ENCODE measurements around the gene SPRR4.
"Not testable (repeated sequence)": the region's sequence is repeated elsewhere in the genome, so short reads cannot be mapped to it uniquely, and the experiment has no call there.

Gene SPRR4

GRCh38 chr1:152968248-152968647 is 2.2 kb upstream of the SPRR4 start:
- no peak for DNase-seq

GRCh38 chr1:152969036-152969435 is 1.4 kb upstream of the SPRR4 start:
- DNase-seq: no peak

- DNase-seq: no peak
These were observed 1.9 kb downstream of the SPRR4 start for GRCh38 chr1:152972196-152972886.

- DNase-seq: no peak
These were observed 6.2 kb downstream of the SPRR4 start for GRCh38 chr1:152976688-152977087.

GRCh38 chr1:152977614-152978013 is 7.2 kb downstream of the SPRR4 start:
- DNase-seq: no peak

GRCh38 chr1:152980676-152981075 is 10.2 kb downstream of the SPRR4 start:
- DNase-seq: no peak

- DNase-seq: no peak
These were observed 10.9 kb downstream of the SPRR4 start for GRCh38 chr1:152981146-152981871.

- no peak for DNase-seq
These were observed 11.6 kb downstream of the SPRR4 start for GRCh38 chr1:152982076-152982475.

- no peak for DNase-seq
These were observed 12.8 kb downstream of the SPRR4 start for GRCh38 chr1:152983234-152983633.

GRCh38 chr1:152983743-152984142 is 13.3 kb downstream of the SPRR4 start, which contains the start of gene SPRR1A:
Gene SPRR1A (plus strand): TSS chr1:152984081. CDS start chr1:152985231, 1,150 bp downstream.
- DNase-seq: no peak

GRCh38 chr1:152986578-152986977 is 16.1 kb downstream of the SPRR4 start:
- DNase-seq: no peak

- DNase-seq: no peak
These were observed 22.7 kb downstream of the SPRR4 start for GRCh38 chr1:152993186-152993585.

- DNase-seq: no peak
These were observed 25.4 kb downstream of the SPRR4 start for GRCh38 chr1:152995842-152996241.

- DNase-seq: no peak
These were observed 26.4 kb downstream of the SPRR4 start for GRCh38 chr1:152996633-152997400.

GRCh38 chr1:152997901-152998300 is 27.5 kb downstream of the SPRR4 start:
- no peak for DNase-seq

GRCh38 chr1:152998476-152998875 is 28.0 kb downstream of the SPRR4 start:
- no peak for DNase-seq

- DNase-seq: no peak
These were observed 29.4 kb downstream of the SPRR4 start for GRCh38 chr1:152999818-153000217.

- no peak for DNase-seq
These were observed 29.8 kb downstream of the SPRR4 start for GRCh38 chr1:153000294-153000693.

GRCh38 chr1:153001382-153001781 is 30.9 kb downstream of the SPRR4 start, which contains the start of gene SPRR3:
Gene SPRR3 (plus strand): TSS chr1:153001749. CDS start chr1:153003021, 1,272 bp downstream.
- DNase-seq: no peak

GRCh38 chr1:153011235-153011758 is 40.8 kb downstream of the SPRR4 start:
- DNase-seq: not testable (repeated sequence)

GRCh38 chr1:153021829-153022228 is 51.4 kb downstream of the SPRR4 start:
- DNase-seq: not testable (repeated sequence)
